Activated CD8-positive, alpha-beta memory T cell treated with anti-CD3 and anti-CD28 coated beads for 48 hours (primary cell): ENCODE measurements around the gene DECR2.
"Not testable (repeated sequence)": the region's sequence is repeated elsewhere in the genome, so short reads cannot be mapped to it uniquely, and the experiment has no call there.

Source experiments
- DNase-seq, 3 experiments: peaks; one replicate each; pipeline ENCODE4 v3.0.0-alpha.2; 2020; ENCODE audit warnings: low read depth in 2 of 3, low spot score in 2 of 3

DECR2 gene

GRCh38 chr16:378821-379182 lies 22.9 kb upstream of the DECR2 start:
- DNase-seq: no peak

GRCh38 chr16:379183-379960 lies 22.3 kb upstream of the DECR2 start:
- DNase-seq: no peak

- DNase-seq: no peak
Observed at GRCh38 chr16:379961-380761, 21.5 kb upstream of the DECR2 start.

GRCh38 chr16:380762-381011 lies 21.0 kb upstream of the DECR2 start:
- DNase-seq: no peak

GRCh38 chr16:381012-381788 lies 20.5 kb upstream of the DECR2 start:
- no peak for DNase-seq

GRCh38 chr16:381789-382717 lies 19.6 kb upstream of the DECR2 start, which contains the start of gene PGAP6:
Gene PGAP6 (minus strand): TSS chr16:381978. CDS start chr16:381821, 157 bp downstream.
- peak in 1 of 3 experiments; percentile 38 for DNase-seq

GRCh38 chr16:383326-384051 lies 18.2 kb upstream of the DECR2 start:
- DNase-seq: peak in 1 of 3 experiments; percentile 34

GRCh38 chr16:386641-387156 lies 15.0 kb upstream of the DECR2 start:
- DNase-seq: no peak

- not testable (repeated sequence) for DNase-seq
Observed at GRCh38 chr16:387761-388666, 13.7 kb upstream of the DECR2 start.

GRCh38 chr16:389352-389751 lies 12.3 kb upstream of the DECR2 start:
- no peak for DNase-seq

GRCh38 chr16:391885-392335 lies 9.8 kb upstream of the DECR2 start:
- DNase-seq: peak; percentile 74 to 85 (median 81)

GRCh38 chr16:392450-393030 lies 9.1 kb upstream of the DECR2 start:
- no peak for DNase-seq

GRCh38 chr16:396199-396598 lies 5.5 kb upstream of the DECR2 start:
- DNase-seq: no peak

- DNase-seq: no peak
Observed at GRCh38 chr16:396605-397004, 5.1 kb upstream of the DECR2 start.

GRCh38 chr16:397135-397661 lies 4.5 kb upstream of the DECR2 start, which contains the start of gene NME4:
Gene NME4 (plus strand): TSS chr16:397199. CDS start chr16:397223, 24 bp downstream.
- DNase-seq: no peak

GRCh38 chr16:397736-398332 lies 3.9 kb upstream of the DECR2 start:
- DNase-seq: no peak

GRCh38 chr16:398561-399339 lies 2.9 kb upstream of the DECR2 start:
- DNase-seq: no peak
